Effector CD4-positive, alpha-beta T cell (primary cell): ENCODE measurements around the gene ANO1.
A peak's percentile ranks its signal among the peaks of the same experiment; 100 is the strongest.
"Not testable (repeated sequence)": the region's sequence is repeated elsewhere in the genome, so short reads cannot be mapped to it uniquely, and the experiment has no call there.

Source experiments
- DNase-seq: peaks from one replicate; pipeline ENCODE4 v3.0.0-alpha.2; 2020

The ANO1 gene

DNA sequence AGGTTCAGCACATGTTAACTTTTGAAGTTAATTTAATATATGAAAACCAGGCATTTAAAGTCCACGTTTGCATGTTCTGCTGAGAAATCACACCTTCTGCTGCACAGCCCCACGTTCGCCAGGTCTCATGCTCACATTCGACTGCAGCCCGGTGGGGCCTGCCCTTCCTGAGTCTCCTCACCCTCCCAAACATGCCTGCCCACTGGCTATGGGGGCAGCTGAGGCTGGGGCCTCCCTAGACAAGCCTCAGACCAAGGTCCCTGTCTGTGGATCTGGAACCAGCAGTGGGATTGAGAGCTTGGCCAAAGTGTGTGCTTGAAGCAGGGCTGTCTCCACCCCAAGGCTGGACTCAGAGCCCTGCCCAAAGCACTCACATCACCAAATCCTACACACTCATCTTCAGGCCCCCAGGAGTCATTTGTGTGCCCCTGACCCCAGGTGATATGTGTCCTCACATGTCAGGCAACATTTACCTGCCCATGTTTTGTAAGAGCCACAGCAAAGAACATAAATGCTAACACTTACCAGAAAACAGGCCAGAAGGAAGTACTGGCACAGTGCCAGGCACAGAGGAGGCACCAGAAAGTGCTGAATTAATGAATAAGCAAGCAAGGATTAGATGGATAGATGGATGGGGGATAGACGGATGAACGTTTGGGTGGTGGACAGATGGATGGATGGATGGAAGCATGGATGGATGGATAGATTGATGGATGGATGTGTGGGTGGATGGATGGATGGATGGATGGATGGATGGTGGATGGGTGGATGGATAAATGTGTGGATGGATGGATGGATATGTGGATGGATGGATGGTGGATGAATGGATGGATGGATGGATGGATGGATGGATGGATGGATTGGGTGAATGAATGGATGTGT is 115.5 kb downstream of the ANO1 start:
- DNase-seq = no peak

- no peak for DNase-seq
These were observed 117.0 kb downstream of the ANO1 start for GRCh38 chr11:70194792-70195791.

- no peak for DNase-seq
These were observed 122.2 kb downstream of the ANO1 start for GRCh38 chr11:70200212-70200844.

- DNase-seq = not testable (repeated sequence)
These were observed 122.9 kb downstream of the ANO1 start for GRCh38 chr11:70201047-70201446.

DNA sequence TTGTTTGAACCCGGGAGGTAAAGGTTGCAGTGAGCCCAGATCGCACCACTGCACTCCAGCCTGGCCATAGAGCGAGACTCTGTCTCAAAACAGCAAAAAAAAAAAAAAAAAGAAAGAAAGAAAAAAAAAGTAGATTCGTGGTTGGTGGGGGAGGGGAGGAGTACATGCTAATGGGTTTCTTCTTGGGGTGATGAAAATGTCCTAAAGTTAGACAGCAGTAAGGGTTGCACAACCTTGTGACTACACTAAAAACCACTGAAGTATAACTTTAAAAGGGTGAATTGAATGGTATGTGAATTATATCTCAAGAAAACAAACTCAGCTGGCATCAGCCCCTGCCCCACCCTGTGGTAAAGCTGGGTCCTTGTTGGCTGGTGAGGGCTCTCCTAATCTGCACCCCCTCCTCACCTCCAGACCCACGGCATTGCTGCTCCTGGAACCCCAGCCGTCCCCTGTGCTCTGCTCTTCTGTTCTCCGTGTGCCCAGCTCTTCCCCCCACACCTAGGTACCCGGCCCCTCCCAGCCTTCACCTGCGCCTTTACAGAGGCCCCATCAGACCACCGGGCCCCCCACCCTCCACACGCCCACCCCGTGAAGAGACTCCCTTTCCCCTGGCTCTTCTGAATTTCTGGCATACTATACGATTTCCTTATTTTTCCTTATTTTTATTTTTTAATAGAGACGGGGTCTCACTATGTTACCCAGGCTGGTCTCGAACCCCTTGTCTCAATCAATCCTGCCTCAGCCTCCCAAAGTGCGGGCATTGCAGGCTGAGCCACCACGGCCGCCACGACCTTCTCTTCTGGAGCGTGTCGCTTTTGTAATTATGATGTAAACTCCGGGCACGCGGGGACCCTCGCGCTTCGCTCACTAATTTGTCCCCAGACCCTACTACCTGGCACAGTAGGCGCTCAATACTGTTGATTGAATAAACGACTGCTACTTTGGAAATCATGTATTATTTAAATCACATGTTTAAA is 124.1 kb downstream of the ANO1 start:
- DNase-seq = no peak

- DNase-seq = peak; percentile 88
These were observed 125.0 kb downstream of the ANO1 start, which contains the start of gene FADD for GRCh38 chr11:70202920-70203750. Gene FADD (plus strand): TSS chr11:70203296. CDS start chr11:70203460, 164 bp downstream.

- DNase-seq = peak; percentile 92
These were observed 125.8 kb downstream of the ANO1 start for GRCh38 chr11:70203751-70204465.

GRCh38 chr11:70204466-70204799 is 126.3 kb downstream of the ANO1 start:
- DNase-seq = no peak

GRCh38 chr11:70205049-70205725 is 127.1 kb downstream of the ANO1 start:
- no peak for DNase-seq

- no peak for DNase-seq
These were observed 127.6 kb downstream of the ANO1 start for GRCh38 chr11:70205766-70206165.

DNA sequence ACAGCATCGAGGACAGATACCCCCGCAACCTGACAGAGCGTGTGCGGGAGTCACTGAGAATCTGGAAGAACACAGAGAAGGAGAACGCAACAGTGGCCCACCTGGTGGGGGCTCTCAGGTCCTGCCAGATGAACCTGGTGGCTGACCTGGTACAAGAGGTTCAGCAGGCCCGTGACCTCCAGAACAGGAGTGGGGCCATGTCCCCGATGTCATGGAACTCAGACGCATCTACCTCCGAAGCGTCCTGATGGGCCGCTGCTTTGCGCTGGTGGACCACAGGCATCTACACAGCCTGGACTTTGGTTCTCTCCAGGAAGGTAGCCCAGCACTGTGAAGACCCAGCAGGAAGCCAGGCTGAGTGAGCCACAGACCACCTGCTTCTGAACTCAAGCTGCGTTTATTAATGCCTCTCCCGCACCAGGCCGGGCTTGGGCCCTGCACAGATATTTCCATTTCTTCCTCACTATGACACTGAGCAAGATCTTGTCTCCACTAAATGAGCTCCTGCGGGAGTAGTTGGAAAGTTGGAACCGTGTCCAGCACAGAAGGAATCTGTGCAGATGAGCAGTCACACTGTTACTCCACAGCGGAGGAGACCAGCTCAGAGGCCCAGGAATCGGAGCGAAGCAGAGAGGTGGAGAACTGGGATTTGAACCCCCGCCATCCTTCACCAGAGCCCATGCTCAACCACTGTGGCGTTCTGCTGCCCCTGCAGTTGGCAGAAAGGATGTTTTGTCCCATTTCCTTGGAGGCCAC is 128.3 kb downstream of the ANO1 start:
- no peak for DNase-seq

DNA sequence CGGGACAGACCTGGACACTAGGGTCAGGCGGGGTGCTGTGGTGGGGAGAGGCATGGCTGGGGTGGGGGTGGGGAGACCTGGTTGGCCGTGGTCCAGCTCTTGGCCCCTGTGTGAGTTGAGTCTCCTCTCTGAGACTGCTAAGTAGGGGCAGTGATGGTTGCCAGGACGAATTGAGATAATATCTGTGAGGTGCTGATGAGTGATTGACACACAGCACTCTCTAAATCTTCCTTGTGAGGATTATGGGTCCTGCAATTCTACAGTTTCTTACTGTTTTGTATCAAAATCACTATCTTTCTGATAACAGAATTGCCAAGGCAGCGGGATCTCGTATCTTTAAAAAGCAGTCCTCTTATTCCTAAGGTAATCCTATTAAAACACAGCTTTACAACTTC is 128.9 kb downstream of the ANO1 start:
- no peak for DNase-seq

GRCh38 chr11:70207531-70208131 is 129.5 kb downstream of the ANO1 start:
- DNase-seq = no peak

DNA sequence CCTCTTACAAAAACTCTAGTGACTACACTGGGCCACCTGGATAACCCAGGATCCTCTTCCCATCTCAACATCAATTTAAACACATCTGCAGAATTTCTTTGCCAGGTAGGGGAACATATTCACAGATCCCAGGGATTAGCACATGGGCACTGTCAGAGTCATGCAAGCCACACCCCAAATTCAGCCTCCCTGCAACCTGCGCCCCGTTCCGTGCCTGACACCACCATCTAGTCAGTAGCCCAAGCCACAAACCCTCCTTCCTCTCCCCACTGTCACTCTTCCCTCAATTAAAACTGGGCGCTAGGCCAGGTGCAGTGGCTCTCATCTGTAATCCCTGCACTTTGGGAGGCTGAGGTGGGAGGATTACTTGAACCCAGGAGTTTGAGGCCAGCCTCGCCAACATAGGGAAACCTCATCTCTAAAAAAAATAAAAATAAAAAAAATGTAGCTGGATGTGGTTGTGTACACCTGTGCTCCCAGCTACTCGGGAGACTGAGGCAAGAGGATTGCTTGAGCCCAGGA is 131.3 kb downstream of the ANO1 start:
- DNase-seq = no peak

GRCh38 chr11:70210051-70210501 is 132.0 kb downstream of the ANO1 start:
- no peak for DNase-seq

DNA sequence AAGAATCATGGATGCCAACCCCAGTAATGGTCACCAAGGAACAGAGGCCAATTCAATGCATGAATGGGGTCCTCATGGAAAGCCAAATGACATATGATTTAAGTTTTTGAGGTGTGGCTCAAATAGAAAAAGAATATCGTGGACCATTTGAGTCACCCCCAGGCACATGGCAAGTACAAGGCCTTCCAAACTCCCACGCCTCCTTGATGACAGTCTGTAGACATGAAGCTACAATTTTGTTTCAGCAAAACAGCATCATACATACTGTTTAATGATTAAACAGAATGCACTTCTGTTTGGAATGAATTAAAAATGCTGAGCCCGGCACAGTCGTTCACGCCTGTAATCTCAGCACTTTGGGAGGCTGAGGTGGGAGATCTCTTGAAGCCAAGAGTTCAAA is 132.4 kb downstream of the ANO1 start:
- no peak for DNase-seq

GRCh38 chr11:70212227-70212811 is 134.2 kb downstream of the ANO1 start:
- DNase-seq = no peak

GRCh38 chr11:70217388-70217787 is 139.3 kb downstream of the ANO1 start:
- DNase-seq = not testable (repeated sequence)
